Fibroblast of pulmonary artery (primary cell): Measurements from ENCODE around the gene ENAH.
"Not testable (repeated sequence)": the region's sequence is repeated elsewhere in the genome, so short reads cannot be mapped to it uniquely, and the experiment has no call there.

Experiments
- DNase-seq: peaks from one replicate; pipeline ENCODE4 v3.0.0-alpha.2; 2010; ENCODE audit warnings: low read depth
- H3K4me3 ChIP-seq: replicated peaks from 2 replicates; pipeline ENCODE4 v1.5.1; 2011; ENCODE audit warnings: low read depth, mild to moderate bottlenecking, control low read depth, low read length, moderate library complexity
- CTCF ChIP-seq: IDR thresholded peaks from 2 replicates; pipeline ENCODE4 v1.5.1; 2011; ENCODE audit warnings: mild to moderate bottlenecking, control low read depth, low read length, inconsistent platforms; ENCODE audit errors: missing control alignments

Gene ENAH

GRCh38 chr1:225652729-225653462 lies at the start of gene ENAH:
ENAH (minus strand) TSS chr1:225653123; CDS start chr1:225652690, 433 bp downstream.
- peak within 1 kb of the TSS; percentile 92 for H3K4me3 ChIP-seq
- peak; percentile 85 for DNase-seq
- no peak for TF ChIP-seq CTCF

GRCh38 chr1:225700889-225701465 lies 48.1 kb upstream of the ENAH start:
- DNase-seq: no peak
- no peak for TF ChIP-seq CTCF
- no peak overlapping the region for H3K4me3 ChIP-seq

- peak; percentile 97 for DNase-seq
- no peak for TF ChIP-seq CTCF
- no peak overlapping the region for H3K4me3 ChIP-seq
Observed at GRCh38 chr1:225700164-225700821, 47.4 kb upstream of the ENAH start.

GRCh38 chr1:225699336-225699735 lies 46.4 kb upstream of the ENAH start:
- DNase-seq: peak; percentile 51
- TF ChIP-seq CTCF: no peak
- no peak overlapping the region for H3K4me3 ChIP-seq

GRCh38 chr1:225698194-225698593 lies 45.3 kb upstream of the ENAH start:
- not testable (repeated sequence) for H3K4me3 ChIP-seq, DNase-seq

- no peak for TF ChIP-seq CTCF
- no peak overlapping the region for H3K4me3 ChIP-seq
- DNase-seq: no peak
Observed at GRCh38 chr1:225697428-225697827, 44.5 kb upstream of the ENAH start.

GRCh38 chr1:225695578-225696337 lies 42.8 kb upstream of the ENAH start:
- no peak for DNase-seq
- H3K4me3 ChIP-seq: no peak overlapping the region
- no peak for TF ChIP-seq CTCF
